GM19397 (cell line): Measurements from ENCODE around the gene TUBGCP3.
"Not testable (repeated sequence)": the region's sequence is repeated elsewhere in the genome, so short reads cannot be mapped to it uniquely, and the experiment has no call there.

ENCODE experiments used
- ATAC-seq: cut with Tn5 transposase; IDR thresholded peaks from one replicate; pipeline ENCODE4 v1.9.1; 2021; ENCODE audit warnings: mild to moderate bottlenecking, moderate library complexity; ENCODE audit not compliant: unreplicated experiment

TUBGCP3 gene

DNA sequence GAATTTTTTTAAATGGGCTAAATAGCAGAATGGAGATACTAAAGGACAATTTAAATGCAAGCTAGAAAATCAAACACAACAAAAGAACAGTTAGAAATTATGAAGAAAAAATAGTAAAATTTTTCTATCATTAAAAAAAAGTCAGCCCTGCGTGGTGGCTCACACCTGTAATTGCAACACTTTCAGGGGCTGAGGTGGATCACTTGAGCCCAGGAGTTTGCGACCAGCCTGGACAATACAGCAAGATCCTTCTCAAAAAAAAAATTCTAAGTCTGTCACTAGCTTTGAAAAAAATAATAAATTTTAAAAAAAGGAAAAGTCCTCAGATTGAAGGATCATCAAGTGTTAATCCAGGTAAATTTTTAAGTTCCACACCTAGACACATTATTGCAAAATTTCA, 7.7 kb downstream of the TUBGCP3 start:
- ATAC-seq: no peak

DNA sequence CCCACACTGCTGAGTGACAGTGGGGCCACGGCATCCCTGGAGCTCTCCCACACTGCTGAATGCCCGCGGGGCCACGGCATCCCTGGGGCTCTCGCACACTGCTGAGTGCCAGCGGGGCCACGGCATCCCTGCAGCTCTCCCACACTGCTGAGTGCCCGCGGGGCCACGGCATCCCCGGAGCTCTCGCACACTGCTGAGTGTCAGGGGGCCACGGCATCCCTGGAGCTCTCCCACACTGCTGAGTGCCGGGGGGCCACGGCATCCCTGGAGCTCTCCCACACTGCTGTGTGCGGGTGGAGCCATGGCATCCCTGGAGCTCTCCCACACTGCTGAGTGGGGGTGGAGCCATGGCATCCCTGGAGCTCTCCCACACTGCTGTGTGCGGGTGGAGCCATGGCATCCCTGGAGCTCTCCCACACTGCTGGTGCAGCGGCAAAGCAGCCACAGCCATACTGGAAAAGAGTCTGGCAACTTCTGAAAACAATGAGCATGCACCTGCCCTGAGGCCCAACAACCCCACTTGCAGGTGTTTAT, 8.6 kb downstream of the TUBGCP3 start:
- ATAC-seq: no peak

DNA sequence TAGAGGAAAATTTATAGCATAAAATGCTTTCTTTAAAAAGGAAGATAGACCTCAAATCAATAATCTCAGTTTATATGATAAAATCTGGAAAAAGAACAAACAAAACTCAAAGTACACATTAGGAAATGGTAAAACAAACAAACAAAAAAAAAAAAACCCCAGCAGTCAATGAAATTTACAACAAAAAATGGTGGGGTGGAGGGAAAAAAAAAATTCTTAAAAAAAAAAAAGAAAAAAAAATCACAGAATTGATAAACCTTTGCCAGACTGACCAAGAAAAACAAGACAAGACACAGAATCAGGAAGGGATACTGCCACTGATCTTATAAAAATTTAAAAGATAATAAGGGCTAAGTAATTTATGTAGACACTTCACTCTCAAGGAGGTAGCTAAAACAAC, 11.2 kb downstream of the TUBGCP3 start:
- ATAC-seq: no peak

DNA sequence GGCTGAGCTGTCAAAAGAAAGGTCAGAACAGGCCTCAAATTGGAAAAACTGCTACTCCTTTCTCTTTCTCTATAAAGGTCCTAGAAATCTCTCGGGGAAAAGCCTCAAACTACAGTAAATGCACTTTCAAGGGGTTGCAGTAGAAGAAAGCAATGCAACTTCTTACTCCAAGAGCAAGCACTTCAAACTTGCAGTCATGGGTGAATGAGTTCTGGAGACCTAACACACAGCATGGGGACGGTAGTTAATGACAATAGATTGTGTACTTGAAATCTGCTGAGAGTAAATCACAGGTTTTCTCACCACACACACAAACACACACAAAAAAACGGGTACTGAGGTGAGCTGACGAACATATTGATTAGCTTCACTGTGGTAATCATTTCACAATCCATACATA, 11.8 kb downstream of the TUBGCP3 start:
- no peak for ATAC-seq

DNA sequence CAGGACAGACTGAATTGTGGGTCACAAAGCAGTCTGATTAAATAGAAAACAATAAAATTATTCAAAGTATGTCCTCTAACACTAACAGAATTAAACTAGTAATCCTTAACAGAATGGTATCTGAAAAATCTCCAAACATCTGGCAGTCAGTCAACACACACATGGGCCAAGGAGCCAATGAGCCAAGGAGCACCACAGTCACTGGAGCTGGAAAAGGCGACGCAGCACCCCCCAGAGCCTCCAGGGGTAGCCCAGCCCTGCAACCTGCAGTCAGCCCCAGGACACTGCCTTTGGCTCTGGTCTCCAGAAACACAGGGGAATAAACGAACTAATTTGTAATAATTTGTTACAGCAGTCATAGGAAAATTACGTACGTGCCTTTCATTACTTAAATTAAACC, 12.3 kb downstream of the TUBGCP3 start:
- no peak for ATAC-seq

DNA sequence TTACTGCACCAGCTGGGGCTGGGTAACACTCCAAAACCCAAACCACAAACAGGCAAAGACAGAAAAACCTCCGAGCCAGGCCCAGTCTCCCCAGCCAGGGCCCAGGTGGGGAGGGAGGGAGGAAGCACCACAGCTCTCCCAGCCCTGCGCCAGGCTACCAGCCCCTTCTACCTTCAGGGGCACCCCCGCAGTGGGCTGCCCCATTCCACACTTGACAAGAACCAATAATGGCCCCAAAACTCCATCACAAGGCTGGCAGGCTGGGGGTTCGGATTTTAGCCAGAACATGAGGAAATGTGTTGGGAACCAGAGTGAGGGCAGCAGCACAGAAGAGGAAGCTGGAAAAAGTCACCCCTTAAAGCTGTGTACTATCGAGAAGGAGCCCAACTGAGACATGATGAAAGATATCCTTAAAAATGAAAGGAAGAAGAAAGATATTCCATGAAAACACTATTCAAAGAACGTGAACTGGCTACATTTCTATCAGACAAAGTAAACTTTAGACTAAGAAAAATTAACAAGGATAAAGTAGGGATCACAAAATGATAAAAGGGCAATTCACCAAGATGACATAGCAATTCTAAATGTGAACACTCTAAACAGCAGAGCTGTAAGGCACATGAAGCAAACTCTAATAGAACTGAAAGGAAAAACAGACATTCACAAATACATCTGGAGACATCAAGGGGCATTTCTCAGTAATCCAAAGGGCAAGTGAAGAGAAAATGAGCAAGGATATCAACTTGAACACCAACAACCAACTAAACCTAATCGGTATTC, 12.9 kb downstream of the TUBGCP3 start:
- ATAC-seq: no peak

DNA sequence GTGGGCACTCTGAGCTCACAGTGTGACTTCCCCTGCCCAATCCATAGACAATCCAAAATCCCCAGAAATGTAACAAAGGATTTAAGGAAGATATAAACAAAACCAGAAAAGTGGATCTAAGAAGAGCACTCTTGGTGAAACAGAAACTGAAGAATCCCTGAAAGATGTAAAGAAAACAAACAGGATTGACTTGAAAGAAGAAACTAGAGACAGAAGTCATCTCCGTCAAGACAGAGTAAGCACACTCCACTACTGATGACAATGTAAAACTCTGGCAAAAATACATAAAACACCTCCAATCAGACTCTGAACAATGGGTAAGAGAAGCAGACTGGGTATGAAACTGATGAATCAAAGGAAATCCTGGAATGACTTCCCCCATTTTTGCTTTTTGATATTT, 13.5 kb downstream of the TUBGCP3 start:
- ATAC-seq: no peak

DNA sequence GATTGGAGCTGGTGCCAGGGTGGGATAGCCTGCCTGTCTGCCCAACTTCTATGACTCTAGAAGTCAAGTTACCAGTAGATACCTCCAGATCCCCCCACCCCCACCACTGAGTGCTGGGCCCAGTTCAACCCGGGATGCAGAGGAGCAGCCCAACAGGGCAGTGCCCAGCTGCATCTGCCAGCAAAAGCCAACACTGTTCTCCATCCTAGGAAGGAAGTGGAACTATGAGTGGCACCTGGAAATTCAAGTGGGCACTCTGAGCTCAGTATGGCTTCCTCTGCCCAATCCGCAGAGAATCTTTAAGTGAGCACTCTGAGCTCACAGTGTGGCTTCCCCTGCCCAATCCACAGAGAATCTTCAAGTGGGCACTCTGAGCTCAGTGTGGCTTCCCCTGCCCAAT, 14.2 kb downstream of the TUBGCP3 start:
- ATAC-seq: no peak

DNA sequence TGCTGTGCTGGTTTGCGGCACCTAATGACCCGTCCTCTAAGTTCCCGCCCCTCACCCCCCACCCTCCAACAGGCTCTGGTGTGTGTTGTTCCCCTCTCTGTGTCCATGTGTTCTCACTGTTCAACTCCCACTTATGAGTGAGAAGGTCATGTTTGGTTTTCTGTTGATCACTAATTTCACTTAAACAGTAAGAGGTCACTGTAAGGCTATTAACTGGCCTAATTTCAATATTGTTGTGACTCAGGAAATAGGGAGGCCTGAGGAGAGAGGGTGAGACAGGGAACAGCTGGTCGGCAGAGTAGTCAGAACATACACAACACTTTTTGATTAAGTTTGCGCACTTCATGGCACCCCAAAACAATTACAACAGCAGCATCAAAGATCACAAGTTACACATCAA, 15.6 kb downstream of the TUBGCP3 start:
- ATAC-seq: no peak

DNA sequence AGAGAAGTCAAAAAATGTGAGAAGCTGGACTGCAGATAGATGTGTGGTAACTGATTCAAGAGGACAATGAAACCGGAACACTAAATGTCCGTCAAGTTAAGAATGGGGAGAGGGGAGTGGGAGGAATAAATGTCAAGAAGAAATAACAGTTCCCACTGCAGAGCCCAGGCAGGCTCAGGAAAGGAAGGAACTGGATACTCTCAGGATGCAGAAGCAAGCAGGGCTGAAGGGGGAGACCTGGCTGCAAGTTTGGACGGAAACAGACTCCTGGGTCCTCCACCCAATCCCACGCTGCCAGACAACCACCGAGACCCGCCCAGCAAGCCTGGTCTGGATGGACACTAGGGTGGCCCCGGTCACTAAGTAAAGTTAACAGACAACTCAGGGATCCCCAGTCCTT, 18.1 kb downstream of the TUBGCP3 start:
- no peak for ATAC-seq

DNA sequence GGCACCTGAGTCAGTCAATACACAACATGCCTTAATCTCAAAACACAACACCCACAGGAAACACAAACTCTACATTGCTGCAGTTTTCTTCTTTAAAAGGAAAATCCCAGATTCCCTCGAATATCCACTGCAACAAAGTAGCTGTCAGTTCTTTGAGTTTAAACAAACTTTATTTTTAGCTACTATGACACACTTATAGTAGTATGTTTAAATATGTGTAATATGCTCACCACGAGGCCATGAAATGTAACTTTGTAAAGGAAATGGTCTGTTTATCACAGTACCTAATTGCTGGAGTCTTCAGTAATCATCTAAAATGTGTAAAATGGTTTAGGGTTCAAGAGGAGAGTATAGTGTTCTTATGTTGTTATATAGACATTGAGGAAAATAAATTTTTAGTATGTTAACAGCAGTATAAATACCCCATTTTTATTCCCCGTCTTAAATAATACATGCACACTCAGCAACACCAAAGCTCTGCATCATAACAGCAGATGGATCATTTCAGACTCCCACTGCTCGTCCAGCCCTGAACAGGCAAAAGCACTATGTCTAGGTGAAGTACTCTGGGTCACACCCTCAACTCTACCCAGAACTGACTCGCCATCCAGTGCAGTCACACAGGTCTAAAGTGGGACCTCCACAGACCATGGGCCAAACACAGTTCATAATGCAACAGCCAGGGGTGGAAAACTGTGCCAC, 20.6 kb downstream of the TUBGCP3 start:
- ATAC-seq: no peak

DNA sequence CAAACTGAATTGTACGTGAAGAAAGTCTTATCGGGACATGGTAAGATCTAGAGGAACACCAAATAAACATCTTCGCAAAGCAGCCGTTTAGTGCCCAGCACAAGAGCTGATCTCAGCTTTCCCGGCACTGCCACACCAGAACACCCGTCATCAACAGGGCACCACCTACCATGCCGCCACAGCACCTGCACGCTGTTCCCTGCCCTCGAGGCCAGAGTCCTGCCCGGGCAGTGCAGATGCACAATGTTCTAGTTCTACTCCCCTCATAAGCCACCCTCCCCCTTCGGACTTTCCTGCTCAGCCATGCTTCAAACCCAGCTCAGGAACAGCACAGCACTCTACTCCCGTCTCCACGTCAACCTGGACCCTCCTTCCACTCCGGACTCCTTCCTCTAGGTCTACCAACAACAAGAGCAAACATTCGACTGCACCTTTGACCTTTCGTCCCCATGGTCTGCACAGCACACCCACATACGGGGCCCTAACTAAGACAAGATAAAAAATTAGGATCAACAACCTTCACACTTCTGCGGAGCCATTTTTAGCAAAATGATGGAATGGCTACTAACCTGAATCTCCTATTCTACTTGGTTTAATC, 25.1 kb downstream of the TUBGCP3 start:
- no peak for ATAC-seq

DNA sequence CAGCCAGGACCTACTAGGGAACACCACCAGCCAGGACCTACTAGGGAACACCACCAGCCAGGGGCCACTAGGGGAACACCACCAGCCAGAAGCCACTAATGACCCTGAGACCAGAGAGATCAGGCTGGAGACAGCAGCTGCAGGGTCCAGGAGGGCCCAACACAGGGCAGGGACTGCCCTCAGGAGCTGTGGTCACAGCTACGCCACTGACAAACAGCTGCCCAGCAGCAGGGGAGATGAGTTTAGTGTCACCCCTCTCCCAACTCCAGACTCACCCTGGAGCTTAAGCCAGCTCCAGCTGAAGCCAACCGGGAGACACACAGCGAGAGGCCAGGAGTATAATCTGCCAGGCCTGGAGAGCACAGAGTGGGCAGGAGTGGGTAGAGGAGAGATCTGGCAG, 25.7 kb downstream of the TUBGCP3 start:
- ATAC-seq: no peak

DNA sequence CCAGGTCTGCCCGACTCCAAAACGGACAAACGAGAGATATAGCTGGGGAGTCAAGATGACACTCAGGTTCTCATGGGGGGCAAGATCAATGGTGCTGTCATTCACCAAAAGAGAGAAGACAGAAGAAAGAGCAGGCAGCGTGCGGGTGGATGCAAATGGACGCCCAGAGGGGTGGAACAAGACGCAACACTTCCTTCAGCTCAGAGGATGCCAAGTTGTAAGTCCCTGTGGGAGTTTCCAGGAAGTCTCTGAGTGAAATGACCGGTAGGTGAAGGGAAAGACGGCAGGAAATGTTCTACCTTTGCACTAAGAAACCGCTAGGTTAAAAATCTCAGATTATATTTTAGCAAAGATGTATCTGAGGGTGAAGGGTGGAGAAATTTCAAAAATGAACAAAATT, 26.5 kb downstream of the TUBGCP3 start:
- no peak for ATAC-seq

DNA sequence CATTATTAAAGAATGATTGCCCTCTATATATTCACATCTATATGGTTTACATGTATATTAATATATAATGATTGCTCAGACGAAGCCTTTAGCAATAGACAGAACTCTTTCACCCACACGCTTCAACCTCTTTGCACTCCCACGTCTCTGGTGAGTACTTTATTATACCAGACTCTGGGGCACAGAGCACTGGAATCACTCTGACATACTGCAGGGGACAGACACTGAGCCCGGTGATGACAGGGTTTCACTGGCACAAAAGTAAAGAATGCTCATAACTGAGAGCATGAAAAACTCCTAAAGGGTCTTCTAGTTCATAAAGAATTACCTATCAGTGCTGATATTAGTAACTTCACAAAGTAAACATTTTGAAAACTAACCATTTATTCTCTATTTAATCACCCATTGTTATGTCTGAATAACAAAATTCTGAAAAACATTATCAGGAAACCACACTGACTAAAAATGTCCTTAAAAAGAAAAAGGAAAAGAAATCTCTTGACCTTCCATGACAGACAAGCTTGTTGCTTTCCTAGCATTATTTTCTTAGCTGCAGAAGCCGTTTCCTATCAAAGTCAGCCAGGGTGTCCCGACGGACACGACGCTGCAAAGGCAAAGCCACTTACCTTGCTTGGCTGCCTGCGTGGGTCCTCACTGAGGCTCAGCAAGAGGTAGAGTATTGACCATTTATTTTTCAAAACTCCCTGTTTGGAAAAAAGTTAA, 29.1 kb downstream of the TUBGCP3 start:
- ATAC-seq: no peak

DNA sequence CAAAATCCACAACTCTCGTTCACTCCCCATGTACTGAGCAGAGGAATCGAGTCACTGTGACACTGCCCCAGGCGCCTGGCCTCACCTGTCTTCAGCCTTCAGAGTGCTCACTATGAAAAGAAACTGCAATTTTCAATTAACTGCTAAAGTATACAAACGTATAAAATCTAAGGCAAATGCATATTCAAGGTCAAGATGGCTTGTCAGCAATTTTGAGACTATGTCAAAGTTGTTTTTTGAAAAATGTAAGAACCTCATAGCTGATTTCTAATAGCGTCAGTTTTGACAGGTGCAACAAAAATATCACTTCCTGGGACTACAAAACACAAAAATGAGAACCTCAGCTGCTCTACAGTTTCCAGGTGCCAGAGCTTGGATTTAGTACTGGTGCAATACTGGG, 31.4 kb downstream of the TUBGCP3 start:
- no peak for ATAC-seq

DNA sequence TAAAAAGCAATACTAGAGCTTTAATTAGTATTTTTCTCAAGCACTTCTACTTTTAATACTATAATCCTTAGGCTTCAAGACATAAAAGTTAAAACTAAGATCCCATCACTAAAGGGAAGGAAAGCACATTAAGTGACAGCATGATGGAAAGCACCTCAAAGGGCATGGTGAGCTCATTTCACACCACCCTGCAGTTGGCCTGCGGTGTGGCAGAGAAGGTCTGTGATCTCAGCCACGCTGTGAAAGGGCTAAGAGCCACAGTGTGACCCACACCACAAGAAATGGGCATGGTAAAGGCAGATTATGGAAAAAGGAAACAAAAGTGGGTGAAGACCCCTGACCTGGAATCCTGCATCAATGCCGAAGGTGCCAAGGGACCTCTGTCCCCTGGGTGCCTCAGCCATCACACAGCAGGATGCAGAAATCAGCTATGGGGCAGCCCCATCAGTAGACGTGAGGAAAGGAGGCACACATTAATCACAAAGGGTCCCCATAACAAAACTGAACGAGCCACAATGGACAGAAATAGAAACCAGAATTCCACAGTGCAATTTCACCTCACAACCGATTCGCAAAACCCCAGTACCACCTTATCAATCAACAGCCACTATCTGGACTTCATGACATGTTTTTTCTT, 33.6 kb downstream of the TUBGCP3 start:
- no peak for ATAC-seq

DNA sequence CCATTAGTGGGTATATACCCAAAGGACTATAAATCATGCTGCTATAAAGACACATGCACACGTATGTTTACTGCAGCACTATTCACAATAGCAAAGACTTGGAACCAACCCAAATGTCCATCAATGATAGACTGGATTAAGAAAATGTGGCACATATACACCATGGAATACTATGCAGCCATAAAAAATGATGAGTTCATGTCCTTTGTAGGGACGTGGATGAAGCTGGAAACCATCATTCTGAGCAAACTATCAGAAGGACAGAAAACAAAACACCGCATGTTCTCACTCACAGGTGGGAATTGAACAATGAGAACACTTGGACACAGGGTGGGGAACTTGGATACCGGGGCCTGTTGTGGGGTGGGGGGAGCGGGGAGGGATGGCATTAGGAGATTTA, 39.0 kb downstream of the TUBGCP3 start:
- ATAC-seq: not testable (repeated sequence)

DNA sequence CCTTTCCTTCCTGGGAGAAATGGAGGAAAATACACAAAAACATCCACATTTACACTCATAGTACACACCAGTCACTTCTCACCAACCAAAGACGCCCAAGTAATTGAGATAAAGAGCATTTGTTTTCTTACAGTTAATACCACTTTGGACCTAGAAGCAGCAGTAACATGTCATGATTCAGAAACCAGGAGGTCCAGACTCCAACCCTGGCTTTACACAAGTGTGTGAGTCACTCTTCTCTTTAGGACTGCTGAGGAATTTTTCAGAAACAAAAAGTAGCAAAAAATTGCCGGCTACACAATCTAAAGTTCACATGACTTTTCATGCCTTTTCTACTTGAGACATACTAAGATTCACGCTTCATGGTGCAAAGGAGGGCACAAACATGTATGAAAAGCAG, 42.1 kb downstream of the TUBGCP3 start:
- ATAC-seq: no peak

DNA sequence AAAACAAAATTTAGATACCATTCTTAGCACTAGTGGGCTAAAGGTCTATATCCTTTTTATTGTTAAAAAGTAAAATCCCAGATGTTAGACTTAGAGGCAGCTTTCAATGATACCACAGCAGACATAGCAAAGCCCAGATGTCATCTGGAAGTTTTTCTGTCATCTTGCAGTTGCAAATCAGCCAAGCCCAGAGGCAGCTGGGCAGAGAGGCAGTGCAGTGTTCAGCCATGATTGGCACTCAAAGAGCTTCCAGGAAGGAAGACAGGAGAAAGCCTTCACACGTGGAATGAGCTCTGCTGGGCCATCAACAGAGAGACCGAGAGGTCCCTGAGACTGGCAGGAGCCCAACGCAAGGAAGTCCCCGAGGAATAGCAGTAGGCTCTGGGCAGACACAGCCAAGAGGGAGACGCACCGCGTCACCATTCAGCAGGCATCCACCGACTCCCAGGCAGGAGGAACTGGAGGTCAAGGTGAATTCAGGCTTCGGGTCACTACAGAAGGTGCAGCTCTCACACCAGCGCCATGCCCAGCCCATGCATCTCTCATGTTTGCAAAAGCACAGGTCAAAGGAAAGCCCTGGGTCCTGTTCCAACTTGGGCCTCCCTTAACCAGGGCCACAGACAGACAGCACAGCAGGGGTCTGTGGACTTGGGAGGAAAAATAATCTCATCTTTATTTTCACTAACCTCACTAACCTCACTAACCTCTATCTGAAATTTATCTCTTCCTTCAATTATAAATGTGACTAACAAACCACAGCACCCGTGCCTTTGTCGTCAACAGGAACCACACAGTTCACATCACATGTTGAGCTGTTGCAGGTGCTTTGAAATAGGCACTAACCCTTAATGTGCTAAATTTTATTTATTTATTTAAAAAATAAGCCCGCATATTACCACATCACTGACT, 54.9 kb downstream of the TUBGCP3 start:
- no peak for ATAC-seq
